ENCODE results near the gene PRR20G. TPM values are rescaled to one million over a fixed set of nuclear protein-coding genes. Genes with fewer than 3 reads are reported as not detected.

The PRR20G gene
- total and polyA plus RNA-seq, 2 experiments from 2014 or later: not detected

- no peaks in the 10 kb centered on the region for H3K36me3 ChIP-seq (replicated peaks; ENCODE audit: insufficient read depth, low read depth)
- H3K9me2 ChIP-seq (replicated peaks; ENCODE audit: insufficient read depth): no peaks in the 10 kb centered on the region
- no peaks in the 10 kb centered on the region for H3K79me2 ChIP-seq
- H3K4me1 ChIP-seq (ENCODE audit: insufficient read depth): no peaks in the 10 kb centered on the region
- H3K4me2 ChIP-seq: no peak overlapping the region
- H3K9me3 ChIP-seq (ENCODE audit: low read depth): peaks cover 3% of the 10 kb centered on the region
- DNase-seq (ENCODE audit: low spot score): no peak
- H2AFZ ChIP-seq: no peak overlapping the region
- TF ChIP-seq EZH2 (IDR thresholded peaks at IDR 0.05; ENCODE audit: borderline replicate concordance) (no peak), CTCF (IDR thresholded peaks at IDR 0.05; ENCODE audit: poor library complexity) (no peak)
- no peaks in the 10 kb centered on the region for H4K20me1 ChIP-seq (ENCODE audit: insufficient read depth, poor library complexity, severe bottlenecking)
- no peak overlapping the region for H3K4me3 ChIP-seq
- no peaks in the 10 kb centered on the region for H3K27me3 ChIP-seq
- no peak overlapping the region for H3K27ac ChIP-seq
- 85% methylated on average over 2 of the region's 2 CpGs for WGBS (ENCODE audit: low lambda C conversion rate, missing lambda C conversion rate)
Observed at GRCh38 chr3:127329631-127330285, 41.9 kb upstream of the PRR20G start.

- TF ChIP-seq EZH2phosphoT487 (IDR thresholded peaks at IDR 0.05; ENCODE audit: low read depth, severe bottlenecking, unreplicated experiment) (no peak), EZH2 (IDR thresholded peaks at IDR 0.05; ENCODE audit: borderline replicate concordance) (no peak), CTCF (IDR thresholded peaks at IDR 0.05; ENCODE audit: poor library complexity) (no peak)
- no peaks in the 10 kb centered on the region for H3K36me3 ChIP-seq (replicated peaks; ENCODE audit: insufficient read depth, low read depth)
- DNase-seq (ENCODE audit: low spot score): no peak
Observed at GRCh38 chr3:127328421-127328820, 40.6 kb upstream of the PRR20G start.

GRCh38 chr3:127326341-127326740 lies 38.5 kb upstream of the PRR20G start:
- no peaks in the 10 kb centered on the region for H3K9me2 ChIP-seq (replicated peaks; ENCODE audit: insufficient read depth)
- H4K20me1 ChIP-seq (ENCODE audit: insufficient read depth, poor library complexity, severe bottlenecking): no peaks in the 10 kb centered on the region
- no peak overlapping the region for H3K4me2 ChIP-seq
- H3K27me3 ChIP-seq: no peaks in the 10 kb centered on the region
- no peaks in the 10 kb centered on the region for H3K9me3 ChIP-seq (ENCODE audit: low read depth)
- no peaks in the 10 kb centered on the region for H3K79me2 ChIP-seq
- no peak overlapping the region for H2AFZ ChIP-seq
- no peak for DNase-seq (ENCODE audit: low spot score)
- no peaks in the 10 kb centered on the region for H3K36me3 ChIP-seq (replicated peaks; ENCODE audit: insufficient read depth, low read depth)
- H3K4me3 ChIP-seq: no peak overlapping the region
- H3K27ac ChIP-seq: no peak overlapping the region
- TF ChIP-seq EZH2phosphoT487 (IDR thresholded peaks at IDR 0.05; ENCODE audit: low read depth, severe bottlenecking, unreplicated experiment) (no peak), EZH2 (IDR thresholded peaks at IDR 0.05; ENCODE audit: borderline replicate concordance) (no peak), CTCF (IDR thresholded peaks at IDR 0.05; ENCODE audit: poor library complexity) (no peak)
- H3K4me1 ChIP-seq (ENCODE audit: insufficient read depth): no peaks in the 10 kb centered on the region

More at GRCh38 chr3:127328421-127328820, 40.6 kb upstream of the PRR20G start:
- Histone ChIP-seq H3K9me2 (replicated peaks; ENCODE audit: insufficient read depth) (no peaks in the 10 kb centered on the region), H3K9me3 (ENCODE audit: low read depth) (no peaks in the 10 kb centered on the region), H3K4me2 (no peak overlapping the region), H3K4me1 (ENCODE audit: insufficient read depth) (no peaks in the 10 kb centered on the region), H3K4me3 (no peak overlapping the region), H3K27me3 (no peaks in the 10 kb centered on the region), H3K79me2 (no peaks in the 10 kb centered on the region), H2AFZ (no peak overlapping the region), H4K20me1 (ENCODE audit: insufficient read depth, poor library complexity, severe bottlenecking) (no peaks in the 10 kb centered on the region), H3K27ac (no peak overlapping the region)

- Histone ChIP-seq H3K27me3 (no peaks in the 10 kb centered on the region), H3K79me2 (no peaks in the 10 kb centered on the region), H3K36me3 (replicated peaks; ENCODE audit: insufficient read depth, low read depth) (no peaks in the 10 kb centered on the region), H3K4me3 (no peak overlapping the region), H3K27ac (no peak overlapping the region), H3K4me2 (no peak overlapping the region), H2AFZ (no peak overlapping the region), H4K20me1 (ENCODE audit: insufficient read depth, poor library complexity, severe bottlenecking) (no peaks in the 10 kb centered on the region), H3K4me1 (ENCODE audit: insufficient read depth) (no peaks in the 10 kb centered on the region), H3K9me2 (replicated peaks; ENCODE audit: insufficient read depth) (no peaks in the 10 kb centered on the region), H3K9me3 (ENCODE audit: low read depth) (no peaks in the 10 kb centered on the region)
- WGBS (ENCODE audit: low lambda C conversion rate, missing lambda C conversion rate): 94% methylated on average over 1 of the region's 1 CpG
- TF ChIP-seq CTCF (IDR thresholded peaks at IDR 0.05; ENCODE audit: poor library complexity) (no peak), EZH2 (IDR thresholded peaks at IDR 0.05; ENCODE audit: borderline replicate concordance) (no peak), EZH2phosphoT487 (IDR thresholded peaks at IDR 0.05; ENCODE audit: low read depth, severe bottlenecking, unreplicated experiment) (no peak)
- DNase-seq (ENCODE audit: low spot score): no peak
Observed at GRCh38 chr3:127325629-127325961, 37.7 kb upstream of the PRR20G start.
